H9 (cell line): ENCODE measurements around the gene GLDC. TPM values are rescaled to one million over a fixed set of nuclear protein-coding genes. Genes with fewer than 3 reads are reported as not detected.

ENCODE experiments used
- DNase-seq: peaks from one replicate; pipeline ENCODE4 v3.0.0-alpha.2; 2017
- H2AFZ ChIP-seq: one replicate; pipeline ENCODE4 v1.6.1; 2013; ENCODE audit warnings: mild to moderate bottlenecking, low read length, control low read depth, moderate library complexity
- H2AK5ac ChIP-seq: 2 replicates; pipeline ENCODE4 v1.6.1; 2013; ENCODE audit warnings: low read length, control low read depth, mixed read lengths; ENCODE audit not compliant: insufficient read length
- H2BK120ac ChIP-seq: one replicate; pipeline ENCODE4 v1.6.1; 2013; ENCODE audit warnings: low read depth, mild to moderate bottlenecking, low read length, control low read depth, inconsistent platforms; ENCODE audit not compliant: poor library complexity, severe bottlenecking
- H2BK12ac ChIP-seq: 2 replicates; pipeline ENCODE4 v1.6.1; 2013; ENCODE audit warnings: low read length, control low read depth, mixed read lengths, low read depth; ENCODE audit not compliant: insufficient read length
- H2BK15ac ChIP-seq: 2 replicates; pipeline ENCODE4 v1.6.1; 2013; ENCODE audit warnings: low read depth, low read length, control low read depth
- H2BK20ac ChIP-seq: one replicate; pipeline ENCODE4 v1.6.1; 2013; ENCODE audit warnings: low read depth, mild to moderate bottlenecking, low read length, control low read depth, inconsistent platforms; ENCODE audit not compliant: poor library complexity, severe bottlenecking
- H2BK5ac ChIP-seq: 2 replicates; pipeline ENCODE4 v1.6.1; 2013; ENCODE audit warnings: low read length, control low read depth, mixed read lengths; ENCODE audit not compliant: insufficient read length
- H3K14ac ChIP-seq: 2 replicates; pipeline ENCODE4 v1.6.1; 2013; ENCODE audit warnings: low read length, control low read depth; ENCODE audit not compliant: insufficient read depth
- H3K18ac ChIP-seq: 2 replicates; pipeline ENCODE4 v1.6.1; 2013; ENCODE audit warnings: low read depth, mild to moderate bottlenecking, mixed read lengths, low read length, control low read depth; ENCODE audit not compliant: insufficient read length
- H3K23ac ChIP-seq: 2 replicates; pipeline ENCODE4 v1.6.1; 2013; ENCODE audit warnings: low read length, control low read depth, mixed read lengths, low read depth; ENCODE audit not compliant: insufficient read length
- H3K23me2 ChIP-seq: 2 replicates; pipeline ENCODE4 v1.6.1; 2013; ENCODE audit warnings: low read depth, mild to moderate bottlenecking, mixed read lengths, low read length, control low read depth; ENCODE audit not compliant: insufficient read length, poor library complexity, severe bottlenecking
- H3K27ac ChIP-seq: 2 replicates; pipeline ENCODE4 v1.5.1; 2013; ENCODE audit warnings: low read length, control low read depth, mixed read lengths, low read depth; ENCODE audit not compliant: insufficient read length
- H3K27me3 ChIP-seq: 2 replicates; pipeline ENCODE4 v1.6.1; 2013; ENCODE audit warnings: low read length, control low read depth, inconsistent platforms; ENCODE audit not compliant: insufficient read depth
- H3K4ac ChIP-seq: 2 replicates; pipeline ENCODE4 v1.6.1; 2013; ENCODE audit warnings: low read depth, mild to moderate bottlenecking, control low read depth, inconsistent platforms, low read length, moderate library complexity
- H3K4me1 ChIP-seq: 2 replicates; pipeline ENCODE4 v1.6.1; 2013; ENCODE audit warnings: low read length, control low read depth, inconsistent platforms; ENCODE audit not compliant: insufficient read depth
- H3K4me2 ChIP-seq: 2 replicates; pipeline ENCODE4 v1.6.1; 2013; ENCODE audit warnings: low read length, control low read depth, mixed read lengths; ENCODE audit not compliant: insufficient read length, insufficient read depth
- H3K56ac ChIP-seq: 2 replicates; pipeline ENCODE4 v1.6.1; 2013; ENCODE audit warnings: low read depth, mild to moderate bottlenecking, mixed read lengths, low read length, control low read depth; ENCODE audit not compliant: insufficient read length
- H3K79me1 ChIP-seq: 2 replicates; pipeline ENCODE4 v1.6.1; 2013; ENCODE audit warnings: low read depth, mild to moderate bottlenecking, moderate library complexity, low read length, control low read depth, inconsistent platforms; ENCODE audit not compliant: insufficient read depth, poor library complexity, severe bottlenecking
- H3K79me2 ChIP-seq: 2 replicates; pipeline ENCODE4 v1.6.1; 2013; ENCODE audit warnings: low read length, control low read depth, inconsistent platforms; ENCODE audit not compliant: insufficient read depth
- H3K9ac ChIP-seq: 2 replicates; pipeline ENCODE4 v1.6.1; 2013; ENCODE audit warnings: low read length, control low read depth, mixed read lengths; ENCODE audit not compliant: insufficient read length; ENCODE audit errors: extremely low read depth
- H3K9me3 ChIP-seq: one replicate; pipeline ENCODE4 v1.6.1; 2013; ENCODE audit warnings: low read depth, low read length, inconsistent platforms; ENCODE audit not compliant: control insufficient read depth
- H3T11ph ChIP-seq: one replicate; pipeline ENCODE4 v1.6.1; 2013; ENCODE audit warnings: mild to moderate bottlenecking, low read length, control low read depth, inconsistent platforms
- H4K20me1 ChIP-seq: one replicate; pipeline ENCODE4 v1.6.1; 2013; ENCODE audit not compliant: control insufficient read depth, insufficient read length, insufficient read depth
- H4K5ac ChIP-seq: 2 replicates; pipeline ENCODE4 v1.6.1; 2013; ENCODE audit warnings: low read depth, mild to moderate bottlenecking, mixed read lengths, low read length, control low read depth; ENCODE audit not compliant: insufficient read length
- H4K8ac ChIP-seq: replicated peaks from 2 replicates; pipeline ENCODE4 v1.6.1; 2013; ENCODE audit warnings: low read length, control low read depth, mixed read lengths, low read depth; ENCODE audit not compliant: insufficient read length
- H4K91ac ChIP-seq: 2 replicates; pipeline ENCODE4 v1.6.1; 2013; ENCODE audit warnings: low read depth, mild to moderate bottlenecking, moderate library complexity, mixed read lengths, low read length, control low read depth; ENCODE audit not compliant: insufficient read length
- H3K27ac Mint-ChIP-seq, 3 experiments: 2 replicates in 2 of 3; 3 replicates in 1 of 3; pipeline ENCODE4 v1.8.0; 2020 to 2021; ENCODE audit warnings: mixed read lengths in 3 of 3, mild to moderate bottlenecking in 1 of 3, moderate library complexity in 1 of 3
- H3K27me3 Mint-ChIP-seq: 2 replicates; pipeline ENCODE4 v1.8.0; 2021; ENCODE audit warnings: low read depth, mild to moderate bottlenecking, moderate library complexity, mixed read lengths
- H3K36me3 Mint-ChIP-seq, 3 experiments: 2 replicates in 2 of 3; 3 replicates in 1 of 3; pipeline ENCODE4 v1.8.0; 2020 to 2021; ENCODE audit warnings: low read depth in 3 of 3, mixed read lengths in 3 of 3; ENCODE audit not compliant: insufficient read depth in 1 of 3
- H3K4me1 Mint-ChIP-seq, 2 experiments: 2 replicates each; pipeline ENCODE4 v1.8.0; 2020; ENCODE audit warnings: mixed read lengths in 2 of 2
- H3K4me3 Mint-ChIP-seq, 2 experiments: 2 replicates in 1 of 2; 3 replicates in 1 of 2; pipeline ENCODE4 v1.8.0; 2020 to 2021; ENCODE audit warnings: mild to moderate bottlenecking in 2 of 2, mixed read lengths in 2 of 2, moderate library complexity in 1 of 2
- H3K9me3 Mint-ChIP-seq, 2 experiments: 2 replicates in 1 of 2; 3 replicates in 1 of 2; pipeline ENCODE4 v1.8.0; 2020; ENCODE audit warnings: mild to moderate bottlenecking in 2 of 2, mixed read lengths in 2 of 2, moderate library complexity in 1 of 2
- CTCF ChIP-seq: fragments of 200-600 bp; sonication (generic); conservative IDR thresholded peaks from 3 replicates; pipeline ENCODE4 v1.8.0; 2021; ENCODE audit warnings: antibody characterized with exemption, mild to moderate bottlenecking
- WGBS: extraction: QIAGEN DNeasy Blood & Tissue Kit; methylation state at CpG from one replicate; pipeline ENCODE4 v1.1.7; 2013; ENCODE audit warnings: missing lambda C conversion rate, low lambda C conversion rate, mixed read lengths; ENCODE audit not compliant: insufficient read length; ENCODE audit errors: extremely low coverage; 5-methylcytosine and 5-hydroxymethylcytosine counted together
- total RNA-seq: library from RNA; stranded (reverse); gene quantifications from 2 replicates; pipeline ENCODE4 v1.2.1, GENCODE V29; 2021

The GLDC gene
- total RNA-seq, 1 experiment from 2014 or later: 74.4 TPM

GRCh38 chr9:6614489-6614888 is 31.0 kb downstream of the GLDC start:
- Histone ChIP-seq H4K20me1 (no peaks in the 10 kb centered on the region), H2BK12ac (no peak overlapping the region), H3K23ac (no peak overlapping the region), H3K9me3 (no peaks in the 10 kb centered on the region), H3K4me2 (no peak overlapping the region), H3K27me3 (no peaks in the 10 kb centered on the region), H3K27ac (no peak overlapping the region), H3K4me1 (no peaks in the 10 kb centered on the region), H3K56ac (no peak overlapping the region), H2BK120ac (no peak overlapping the region), H2AFZ (no peak overlapping the region), H3K9ac (no peak overlapping the region), H3T11ph (no peak overlapping the region), H2BK15ac (no peak overlapping the region), H3K23me2 (no peaks in the 10 kb centered on the region), H3K18ac (no peak overlapping the region), H4K91ac (no peak overlapping the region), H2AK5ac (no peak overlapping the region), H4K5ac (no peak overlapping the region), H3K79me1 (no peaks in the 10 kb centered on the region), H2BK5ac (no peak overlapping the region), H3K4ac (no peak overlapping the region), H4K8ac (no peak overlapping the region), H3K14ac (no peak overlapping the region), H3K79me2 (no peaks in the 10 kb centered on the region; the same call in 1 of the 2 replicates), H2BK20ac (no peak overlapping the region)
- Mint-ChIP-seq H3K27ac (no peak overlapping the region), H3K9me3 (no peaks in the 10 kb centered on the region), H3K36me3 (peaks cover 13 to 44% (median 15%) of the 10 kb centered on the region in 3 experiments), H3K27me3 (no peaks in the 10 kb centered on the region), H3K4me1 (peaks cover 13% of the 10 kb centered on the region in 2 experiments), H3K4me3 (no peak overlapping the region)
- no peak for DNase-seq
- WGBS: no CpG with 5 or more reads among the region's 5 CpGs
- no peak for TF ChIP-seq CTCF
